NCI-H2196 (cell line): ENCODE data around the gene MRPL53.
"Not testable (repeated sequence)": the region's sequence is repeated elsewhere in the genome, so short reads cannot be mapped to it uniquely, and the experiment has no call there.

ENCODE experiments used
- DNase-seq: peaks from one replicate; lab custom pipeline; 2025; ENCODE audit not compliant: unreplicated experiment; lab: John Stamatoyannopoulos, UW

Gene MRPL53

DNA sequence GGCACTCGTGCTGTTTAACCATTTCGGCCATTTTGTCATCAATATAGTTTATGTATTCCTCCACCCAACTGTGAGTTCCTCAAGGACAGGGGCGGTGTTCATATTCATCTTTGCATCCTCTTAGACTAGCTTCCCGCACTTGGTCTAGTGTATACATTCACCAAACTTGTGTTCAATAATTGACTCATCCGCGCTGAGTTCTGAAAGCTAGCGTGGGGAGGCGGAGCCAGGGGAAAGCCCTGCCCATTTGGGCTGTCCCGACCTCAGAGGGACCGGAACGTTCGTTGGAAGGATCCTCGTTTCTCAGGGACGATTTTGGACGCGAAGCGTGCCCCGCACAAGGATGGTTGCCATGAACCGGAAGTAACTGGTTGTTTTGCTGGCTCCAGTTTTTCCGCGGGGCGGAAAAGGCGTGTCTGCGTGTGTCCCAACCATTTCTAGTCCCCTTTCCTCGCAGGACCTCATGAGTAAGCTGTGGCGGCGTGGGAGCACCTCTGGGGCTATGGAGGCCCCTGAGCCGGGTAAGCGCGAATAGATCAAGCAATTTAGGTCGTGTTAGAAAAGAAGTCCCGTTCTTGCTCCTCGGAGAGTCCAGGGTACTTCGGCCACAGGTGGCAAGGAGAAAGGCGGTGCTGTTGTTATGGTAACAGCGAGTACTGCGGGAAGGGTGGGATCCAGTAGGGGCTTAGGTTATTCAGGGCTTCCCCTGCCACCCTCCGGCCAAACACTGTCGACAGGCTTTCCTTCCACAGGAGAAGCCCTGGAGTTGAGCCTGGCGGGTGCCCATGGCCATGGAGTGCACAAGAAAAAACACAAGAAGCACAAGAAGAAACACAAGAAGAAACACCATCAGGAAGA, 17.6 kb downstream of the MRPL53 start, which contains the start of gene INO80B:
INO80B (plus strand) TSS at position 434 of the 858 bp plus-strand sequence; CDS start at position 464, 30 bp downstream.
- DNase-seq: peak; percentile 81

DNA sequence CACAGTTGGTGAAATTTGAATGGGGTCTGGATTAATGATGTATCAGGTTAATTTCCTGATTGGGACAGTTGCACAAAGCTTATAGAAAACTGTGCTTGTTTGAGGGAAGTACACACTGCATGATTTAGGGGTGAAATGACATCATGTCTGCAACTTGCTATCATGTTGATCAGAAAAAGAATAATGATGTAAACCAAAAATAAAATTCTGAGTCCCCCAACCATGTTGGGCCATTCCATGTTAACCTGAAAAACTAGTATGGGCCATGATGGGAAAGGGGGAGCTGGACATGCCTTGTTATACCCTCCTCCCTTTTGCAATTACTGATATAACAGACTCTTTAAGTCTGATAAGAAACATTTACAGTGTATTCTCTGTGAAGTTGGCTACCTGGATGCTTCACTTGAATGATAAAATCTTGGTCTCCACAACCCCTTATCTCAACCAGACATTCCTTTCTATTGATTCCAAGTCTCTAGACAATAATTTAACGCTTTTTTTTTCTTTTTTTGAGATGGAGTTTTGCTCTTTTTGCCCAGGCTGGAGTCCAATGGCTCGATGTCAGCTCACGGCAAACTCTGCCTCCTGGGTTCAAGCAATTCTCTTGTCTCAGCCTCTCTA, 21.8 kb downstream of the MRPL53 start:
- DNase-seq: no peak

DNA sequence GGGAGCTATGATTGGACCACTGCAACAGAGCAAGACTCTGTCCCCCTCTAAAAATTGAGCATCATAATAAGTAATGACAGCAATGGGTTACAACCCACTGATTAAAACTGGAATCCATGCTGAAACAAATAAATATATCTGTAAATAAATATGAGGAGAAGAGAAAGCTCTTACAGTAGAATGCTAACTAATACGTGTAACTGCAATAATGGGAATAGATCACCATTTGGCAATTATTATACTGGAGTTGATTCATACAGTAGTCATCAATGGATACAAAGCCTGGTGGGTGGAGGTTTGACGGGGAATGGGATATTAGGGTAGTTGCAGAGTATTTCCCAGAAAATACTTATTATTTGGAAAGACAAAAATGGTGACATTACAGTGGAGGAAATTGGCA, 23.7 kb downstream of the MRPL53 start:
- DNase-seq: no peak

DNA sequence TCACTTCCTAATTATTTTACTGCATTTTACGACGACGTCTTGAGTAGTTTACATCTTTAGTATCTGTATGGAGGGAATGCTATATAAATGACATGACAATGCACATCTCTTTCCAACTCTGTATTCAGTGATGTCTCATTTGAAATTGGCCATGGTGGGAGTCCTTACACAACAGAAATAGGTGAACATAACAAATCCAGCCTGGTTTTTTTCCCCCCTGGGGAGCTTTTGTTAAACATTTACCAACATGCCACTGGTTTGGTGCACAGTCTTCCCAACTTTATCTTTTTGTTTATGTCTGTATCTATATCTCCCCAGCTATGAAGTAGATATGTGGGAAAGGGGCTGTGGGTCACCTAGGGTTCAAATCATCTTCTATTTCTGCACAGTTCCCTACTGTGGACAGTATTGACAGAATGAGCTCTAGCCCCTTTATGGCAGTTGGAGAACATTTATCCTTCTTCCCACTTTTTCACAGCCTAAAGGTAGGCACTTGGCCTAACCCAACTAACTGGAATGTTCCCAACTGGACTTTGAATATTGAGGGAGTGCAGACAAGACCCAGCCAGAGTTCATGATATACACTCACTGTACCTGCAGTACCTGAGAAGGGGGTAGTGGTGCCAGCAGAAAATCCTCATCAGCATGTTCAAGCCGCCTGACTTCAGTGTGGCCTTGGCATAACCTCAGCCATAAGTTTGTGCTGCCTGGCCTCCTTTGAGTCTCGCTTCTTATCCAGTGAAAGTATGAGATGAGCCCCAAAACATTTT, 25.1 kb downstream of the MRPL53 start:
- DNase-seq: no peak

DNA sequence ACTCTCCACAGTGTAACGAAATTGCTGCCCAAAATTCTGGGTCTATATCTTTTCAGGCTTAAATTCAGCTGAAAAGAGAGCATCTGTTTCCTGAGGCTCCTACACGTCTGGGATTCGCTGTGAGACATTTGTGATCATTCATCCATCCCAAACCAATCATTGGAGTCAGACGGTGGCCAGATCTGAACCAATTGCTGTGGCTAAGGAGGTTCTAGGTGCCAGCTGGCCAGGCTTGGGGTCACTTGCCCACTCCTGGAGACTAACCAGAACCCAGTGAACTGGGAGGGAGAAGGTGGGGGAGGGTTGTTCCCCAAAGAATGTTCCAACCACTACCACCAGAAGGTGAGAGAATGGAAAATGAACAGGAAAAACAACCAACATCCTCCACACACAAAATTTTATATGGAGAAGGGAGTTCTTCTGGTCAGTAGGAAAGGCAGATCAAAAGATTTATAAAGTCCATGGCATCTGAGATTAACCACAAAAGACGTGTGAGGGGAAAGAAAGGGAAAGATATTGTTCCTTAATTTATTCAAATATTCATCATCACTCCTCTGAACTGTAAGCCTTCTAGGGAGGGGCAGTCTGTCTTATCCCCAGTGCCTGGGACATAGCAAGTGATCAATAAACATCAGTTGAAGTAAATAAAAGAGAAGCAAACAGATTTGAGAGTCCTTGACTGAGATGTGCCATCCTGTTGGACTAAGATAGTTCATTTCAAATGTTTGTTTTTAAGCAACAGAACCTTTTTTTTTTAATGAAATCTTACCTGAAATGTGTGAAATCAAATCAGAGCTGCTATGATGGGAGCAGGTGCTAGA, 27.8 kb downstream of the MRPL53 start:
- no peak for DNase-seq

DNA sequence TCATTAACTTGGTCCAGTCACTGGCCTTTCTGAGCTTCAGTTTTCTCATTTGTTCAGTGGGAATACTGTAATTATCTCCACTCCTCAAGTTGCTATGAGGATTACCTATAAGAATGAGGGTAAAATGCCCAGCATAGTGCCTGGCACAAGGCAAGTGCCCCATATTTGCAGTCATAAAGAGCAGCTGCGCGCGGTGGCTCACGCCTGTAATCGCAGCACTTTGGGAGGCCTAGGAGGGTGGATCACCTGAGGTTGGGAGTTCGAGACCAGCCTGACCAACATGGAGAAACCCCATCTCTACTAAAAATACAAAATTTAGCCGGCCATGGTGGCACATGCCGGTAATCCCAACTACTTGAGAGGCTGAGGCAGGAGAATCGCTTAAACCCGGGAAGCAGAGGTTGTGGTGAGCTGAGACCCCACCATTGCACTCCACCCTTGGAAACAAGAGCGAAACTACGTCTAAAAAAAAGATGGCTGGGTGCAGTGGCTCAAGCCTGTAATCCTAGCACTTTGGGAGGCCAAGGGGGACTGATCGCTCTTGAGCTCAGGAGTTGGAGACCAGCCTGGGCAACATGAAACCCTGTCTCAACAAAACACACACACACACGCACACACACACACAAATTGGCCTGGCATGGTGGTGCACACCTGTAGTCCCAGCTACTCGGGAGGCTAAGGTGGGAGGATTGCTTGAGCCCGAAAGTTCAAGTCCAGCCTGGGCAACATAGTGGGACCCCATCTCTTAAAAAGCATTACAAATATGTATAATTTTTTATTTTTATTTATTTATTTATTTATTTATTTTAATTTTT, 29.8 kb downstream of the MRPL53 start:
- not testable (repeated sequence) for DNase-seq

DNA sequence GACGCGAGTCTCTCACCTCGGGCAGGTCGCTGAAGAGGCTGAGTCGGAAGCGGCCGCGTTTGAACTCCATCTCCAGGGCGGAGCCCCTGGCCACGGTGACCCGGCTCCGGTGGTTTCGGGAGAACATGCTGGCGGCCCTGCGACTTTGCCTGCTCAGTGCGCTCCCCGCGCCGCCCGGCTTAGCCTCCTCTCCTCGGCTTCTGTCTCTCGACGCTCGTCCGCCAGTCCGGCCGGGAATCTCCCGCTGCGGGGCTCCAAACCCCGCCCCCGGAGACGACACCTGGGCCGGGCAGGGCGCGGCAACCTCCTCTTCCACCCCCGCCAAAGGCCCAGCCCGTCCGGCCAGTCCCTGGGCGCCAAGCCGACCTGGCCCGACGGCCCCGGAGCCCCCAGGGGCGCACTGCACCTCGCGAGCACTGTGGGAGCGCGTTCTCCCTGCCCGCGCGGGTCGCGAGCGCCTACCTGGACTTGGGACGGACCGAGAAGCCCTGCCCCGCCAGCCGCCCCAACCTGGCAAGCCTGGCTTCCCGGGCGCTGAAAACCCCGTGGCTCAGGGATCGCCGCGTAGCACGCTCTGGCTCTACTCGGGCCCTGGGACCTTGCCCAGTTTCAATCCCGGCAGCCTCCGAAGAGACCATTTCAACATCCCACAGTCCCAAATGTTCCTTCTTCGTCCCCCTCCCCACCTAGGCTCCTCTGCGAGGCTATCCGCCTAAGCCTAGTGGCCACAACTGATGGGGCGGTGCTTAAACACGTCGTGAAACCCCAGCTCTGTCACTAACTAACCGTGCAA, 30.6 kb downstream of the MRPL53 start, which contains the start of gene RTKN:
RTKN (minus strand) TSS at position 248 of the 793 bp plus-strand sequence; CDS start at position 127, 121 bp downstream.
- peak; percentile 55 for DNase-seq

DNA sequence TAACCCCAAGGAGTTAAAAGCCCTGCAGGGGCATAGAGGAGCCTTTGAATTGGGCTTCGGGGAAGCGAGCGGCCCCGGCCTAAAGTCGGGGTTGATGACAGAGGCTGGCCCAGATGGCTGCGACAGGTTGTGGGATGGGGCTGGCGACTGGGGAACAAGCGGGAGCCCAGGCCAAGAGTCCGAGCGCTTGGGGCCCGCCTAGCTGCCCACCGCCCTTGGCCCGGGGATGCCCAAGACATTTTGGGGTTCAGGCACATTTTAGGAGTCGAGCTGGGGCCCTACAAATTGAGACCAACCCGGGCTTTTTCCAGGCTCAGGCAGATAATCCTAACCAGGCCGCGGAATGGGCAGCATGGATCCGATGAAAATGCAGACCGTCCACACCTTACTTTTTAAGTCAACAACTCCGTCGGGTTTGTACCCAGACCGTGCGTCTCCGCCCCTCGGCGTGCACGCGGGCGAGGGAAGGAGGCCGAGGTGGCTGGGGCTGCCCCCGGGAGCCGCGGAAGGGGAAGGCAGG, 31.2 kb downstream of the MRPL53 start:
- no peak for DNase-seq

DNA sequence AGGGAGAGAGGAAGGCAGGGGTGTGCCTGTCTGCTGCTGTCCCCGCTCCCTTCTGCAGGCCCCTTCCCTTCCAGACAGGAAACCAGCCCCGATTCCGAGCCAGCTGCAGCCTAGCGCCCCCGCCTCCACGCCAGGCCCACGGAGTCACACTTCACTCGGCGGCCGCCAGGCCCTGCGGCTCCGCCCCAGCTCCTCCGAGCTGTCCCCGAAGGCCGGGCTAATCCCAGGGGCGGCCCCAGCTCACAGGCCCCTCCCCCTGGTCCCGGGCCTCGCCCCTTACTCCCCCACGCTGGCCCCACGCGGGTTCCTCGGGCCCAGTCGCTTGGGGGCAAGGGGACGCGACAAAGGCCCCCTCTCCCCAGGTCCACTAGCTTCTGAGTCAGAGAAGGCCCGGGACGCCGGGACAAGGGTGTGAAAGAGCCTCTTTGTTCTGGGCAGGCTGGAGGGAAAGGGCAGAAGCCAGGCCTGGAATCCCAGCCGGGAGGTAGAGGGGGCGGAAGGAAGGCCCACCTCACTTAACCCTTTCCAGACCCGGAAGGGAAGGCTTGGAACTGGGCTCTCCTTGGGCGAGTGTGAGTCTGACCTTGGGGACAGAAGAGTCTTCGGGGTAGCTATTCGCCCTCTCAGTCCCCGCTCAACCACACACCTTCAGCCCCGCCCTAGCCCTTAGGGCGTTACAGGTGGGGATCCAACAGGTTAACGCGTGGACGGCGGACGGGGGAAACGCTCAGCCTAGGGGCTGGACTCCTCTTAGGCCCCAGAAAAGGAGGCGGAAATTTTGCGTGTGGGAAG, 31.9 kb downstream of the MRPL53 start:
- DNase-seq: peak; percentile 70

DNA sequence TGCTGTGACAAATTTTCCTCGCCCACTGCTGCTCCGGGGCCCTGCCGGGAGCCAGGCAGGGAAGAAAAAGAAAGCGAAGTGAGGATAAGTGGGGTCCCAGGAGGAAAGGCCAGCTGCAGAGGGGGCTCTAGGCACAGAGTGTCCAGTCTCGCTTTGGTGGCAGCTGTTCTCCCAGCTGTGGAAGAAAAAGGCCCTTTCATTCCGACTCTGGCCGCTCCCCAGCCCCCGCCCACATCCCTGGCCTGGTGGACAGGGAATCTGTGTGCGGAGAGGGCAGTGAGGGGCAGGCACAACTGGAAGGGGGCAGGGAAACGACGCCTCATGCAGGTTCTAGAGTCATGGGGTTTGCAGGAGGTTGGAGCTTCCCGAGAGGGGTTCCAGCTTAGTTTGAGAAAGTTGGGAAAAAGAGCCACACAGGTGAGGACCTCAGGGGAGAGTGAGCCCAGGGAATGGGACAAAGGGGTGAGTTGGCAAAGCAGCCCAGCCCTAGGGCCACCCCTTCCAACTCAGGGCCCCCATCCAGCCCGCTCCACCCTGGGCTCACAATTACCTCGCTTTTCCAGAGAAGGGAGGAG, 32.6 kb downstream of the MRPL53 start:
- no peak for DNase-seq

DNA sequence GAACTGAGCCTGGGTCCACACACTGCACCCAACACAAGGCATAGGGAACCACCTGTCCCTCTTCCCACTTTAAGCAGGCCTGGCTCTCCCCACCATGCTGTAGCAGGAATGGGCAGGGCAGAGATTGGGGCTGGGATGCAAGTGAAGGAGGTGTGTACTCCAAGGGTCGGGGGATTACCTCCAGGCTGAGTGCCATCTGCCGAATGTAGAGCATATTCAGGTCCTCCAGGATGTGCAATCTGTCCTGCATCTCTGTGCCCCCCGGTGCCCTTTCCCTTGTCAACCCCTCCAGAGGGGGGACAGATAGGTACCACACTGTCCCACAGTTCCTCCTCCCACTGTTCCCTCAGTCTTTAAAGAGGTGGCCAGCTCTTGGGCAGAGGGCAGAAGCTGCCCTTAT, 33.1 kb downstream of the MRPL53 start:
- no peak for DNase-seq

DNA sequence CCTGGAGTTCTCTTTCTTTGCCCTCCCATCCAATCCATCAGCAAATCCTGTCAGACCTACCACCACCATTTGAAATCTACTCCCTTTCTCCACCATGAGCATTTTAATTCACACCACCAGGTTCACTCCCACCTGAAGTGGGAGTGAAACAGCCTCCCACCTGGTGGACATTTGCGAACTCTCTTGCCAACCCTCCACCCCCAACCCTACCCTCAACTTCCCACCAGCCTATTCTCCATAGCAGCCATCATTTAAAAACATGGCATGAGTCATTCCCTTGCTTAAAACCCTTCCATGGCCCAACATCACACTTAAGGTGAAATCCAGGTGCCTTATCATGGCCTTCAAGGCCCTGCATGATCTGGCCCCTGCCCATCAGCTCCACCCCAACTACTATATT, 34.2 kb downstream of the MRPL53 start:
- DNase-seq: no peak

DNA sequence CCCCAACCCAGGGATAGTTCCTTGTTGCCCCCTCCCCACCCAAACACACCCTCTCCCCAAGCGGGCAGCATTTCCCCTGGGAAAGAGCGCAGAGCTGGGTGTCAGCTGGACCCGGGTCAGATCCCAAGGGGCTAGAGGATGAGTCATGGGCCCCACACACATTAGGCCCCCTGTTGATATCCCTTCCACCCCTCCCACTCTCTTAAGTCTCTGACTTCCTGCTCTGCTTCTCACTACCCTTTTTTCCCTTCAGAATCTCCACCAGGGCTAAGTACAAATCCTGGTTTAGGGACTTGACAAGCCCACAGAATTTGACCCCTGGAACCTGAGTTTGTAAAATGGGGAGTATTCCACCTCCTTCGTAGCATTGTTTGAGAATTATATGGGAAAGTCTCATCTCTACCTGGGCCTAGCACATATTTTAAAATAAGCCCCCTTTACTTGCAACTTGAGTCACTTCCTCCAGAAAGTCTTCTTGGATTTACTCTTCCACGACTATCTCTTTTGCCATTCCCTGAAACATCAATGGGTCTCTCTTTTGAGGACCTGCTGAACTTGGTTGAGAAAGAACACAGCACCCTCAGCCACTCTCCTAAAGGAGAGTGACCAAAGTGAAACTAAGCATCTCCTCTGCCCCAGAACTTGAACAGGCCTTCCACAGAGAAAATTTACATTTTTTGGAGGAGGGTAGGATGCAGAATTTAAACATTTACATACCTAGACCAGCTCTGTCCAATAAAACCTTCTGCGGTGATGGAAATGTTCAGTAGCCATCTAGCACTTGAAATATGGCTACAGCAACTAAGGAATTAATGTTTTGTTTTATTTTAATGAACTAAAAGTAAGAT, 35.4 kb downstream of the MRPL53 start:
- no peak for DNase-seq

DNA sequence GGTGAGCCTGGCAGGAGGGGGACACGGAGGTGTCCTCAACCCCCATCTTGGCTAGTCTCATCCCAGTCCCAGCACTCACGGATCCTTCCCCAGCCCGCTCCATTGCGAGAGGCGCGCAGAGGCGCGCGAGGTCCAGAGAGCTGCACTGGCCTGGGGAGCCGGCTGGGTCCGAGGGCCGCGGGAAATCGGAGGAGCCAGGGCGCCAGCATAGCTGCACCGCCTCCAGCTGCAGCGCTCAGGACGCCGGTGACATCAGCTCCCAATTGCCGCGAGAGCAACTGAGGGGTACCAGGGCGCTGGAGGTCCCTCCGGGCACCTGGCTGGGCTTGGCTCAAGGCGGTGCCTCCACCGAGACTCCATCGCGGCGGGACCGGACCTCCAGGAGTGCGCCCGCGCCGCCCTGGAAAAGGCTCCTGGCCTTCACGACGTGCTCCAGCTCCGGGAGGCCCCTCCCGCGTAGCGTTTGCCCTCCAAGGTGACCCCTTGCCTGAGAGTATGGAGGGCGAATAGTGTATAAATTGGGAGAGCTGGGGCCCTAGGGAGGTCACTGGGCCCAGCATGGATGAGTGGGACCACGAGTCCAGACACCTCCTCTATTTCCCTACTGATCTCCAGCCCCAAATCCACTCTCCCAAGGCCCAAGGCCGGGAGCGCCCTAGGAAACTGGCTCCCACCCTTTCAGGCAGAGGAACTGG, 36.2 kb downstream of the MRPL53 start:
- no peak for DNase-seq

DNA sequence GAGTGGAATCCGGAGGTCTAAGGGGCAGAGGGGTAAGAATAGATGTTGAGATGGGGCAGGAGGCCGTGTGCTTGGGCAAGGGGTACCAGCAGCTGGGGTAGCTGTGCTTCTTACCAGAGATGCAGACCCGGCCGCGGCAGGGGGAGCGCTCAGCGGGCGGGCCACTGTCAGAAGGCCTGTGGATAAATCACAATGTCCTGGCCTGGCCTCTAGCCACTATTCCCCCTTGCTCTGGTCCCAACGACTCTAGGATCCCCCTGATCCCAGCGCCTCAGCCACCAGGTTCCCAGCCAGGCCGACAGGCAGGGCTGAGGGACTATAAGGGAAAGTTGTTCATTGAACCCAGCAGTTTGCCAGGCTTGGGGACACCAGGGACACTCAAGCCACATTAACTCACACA, 42.0 kb downstream of the MRPL53 start:
- DNase-seq: no peak
